H9 (cell line): ENCODE measurements around the gene PJVK. TPM values are rescaled to one million over a fixed set of nuclear protein-coding genes. Genes with fewer than 3 reads are reported as not detected.

Source experiments
- DNase-seq: peaks from one replicate; pipeline ENCODE4 v3.0.0-alpha.2; 2017
- H2AFZ ChIP-seq: one replicate; pipeline ENCODE4 v1.6.1; 2013; ENCODE audit warnings: mild to moderate bottlenecking, low read length, control low read depth, moderate library complexity
- H2AK5ac ChIP-seq: 2 replicates; pipeline ENCODE4 v1.6.1; 2013; ENCODE audit warnings: low read length, control low read depth, mixed read lengths; ENCODE audit not compliant: insufficient read length
- H2BK120ac ChIP-seq: one replicate; pipeline ENCODE4 v1.6.1; 2013; ENCODE audit warnings: low read depth, mild to moderate bottlenecking, low read length, control low read depth, inconsistent platforms; ENCODE audit not compliant: poor library complexity, severe bottlenecking
- H2BK12ac ChIP-seq: 2 replicates; pipeline ENCODE4 v1.6.1; 2013; ENCODE audit warnings: low read length, control low read depth, mixed read lengths, low read depth; ENCODE audit not compliant: insufficient read length
- H2BK15ac ChIP-seq: 2 replicates; pipeline ENCODE4 v1.6.1; 2013; ENCODE audit warnings: low read depth, low read length, control low read depth
- H2BK20ac ChIP-seq: one replicate; pipeline ENCODE4 v1.6.1; 2013; ENCODE audit warnings: low read depth, mild to moderate bottlenecking, low read length, control low read depth, inconsistent platforms; ENCODE audit not compliant: poor library complexity, severe bottlenecking
- H2BK5ac ChIP-seq: 2 replicates; pipeline ENCODE4 v1.6.1; 2013; ENCODE audit warnings: low read length, control low read depth, mixed read lengths; ENCODE audit not compliant: insufficient read length
- H3K14ac ChIP-seq: 2 replicates; pipeline ENCODE4 v1.6.1; 2013; ENCODE audit warnings: low read length, control low read depth; ENCODE audit not compliant: insufficient read depth
- H3K18ac ChIP-seq: 2 replicates; pipeline ENCODE4 v1.6.1; 2013; ENCODE audit warnings: low read depth, mild to moderate bottlenecking, mixed read lengths, low read length, control low read depth; ENCODE audit not compliant: insufficient read length
- H3K23ac ChIP-seq: 2 replicates; pipeline ENCODE4 v1.6.1; 2013; ENCODE audit warnings: low read length, control low read depth, mixed read lengths, low read depth; ENCODE audit not compliant: insufficient read length
- H3K23me2 ChIP-seq: 2 replicates; pipeline ENCODE4 v1.6.1; 2013; ENCODE audit warnings: low read depth, mild to moderate bottlenecking, mixed read lengths, low read length, control low read depth; ENCODE audit not compliant: insufficient read length, poor library complexity, severe bottlenecking
- H3K27ac ChIP-seq: 2 replicates; pipeline ENCODE4 v1.5.1; 2013; ENCODE audit warnings: low read length, control low read depth, mixed read lengths, low read depth; ENCODE audit not compliant: insufficient read length
- H3K27me3 ChIP-seq: 2 replicates; pipeline ENCODE4 v1.6.1; 2013; ENCODE audit warnings: low read length, control low read depth, inconsistent platforms; ENCODE audit not compliant: insufficient read depth
- H3K4ac ChIP-seq: 2 replicates; pipeline ENCODE4 v1.6.1; 2013; ENCODE audit warnings: low read depth, mild to moderate bottlenecking, control low read depth, inconsistent platforms, low read length, moderate library complexity
- H3K4me1 ChIP-seq: 2 replicates; pipeline ENCODE4 v1.6.1; 2013; ENCODE audit warnings: low read length, control low read depth, inconsistent platforms; ENCODE audit not compliant: insufficient read depth
- H3K4me2 ChIP-seq: 2 replicates; pipeline ENCODE4 v1.6.1; 2013; ENCODE audit warnings: low read length, control low read depth, mixed read lengths; ENCODE audit not compliant: insufficient read length, insufficient read depth
- H3K56ac ChIP-seq: 2 replicates; pipeline ENCODE4 v1.6.1; 2013; ENCODE audit warnings: low read depth, mild to moderate bottlenecking, mixed read lengths, low read length, control low read depth; ENCODE audit not compliant: insufficient read length
- H3K79me1 ChIP-seq: 2 replicates; pipeline ENCODE4 v1.6.1; 2013; ENCODE audit warnings: low read depth, mild to moderate bottlenecking, moderate library complexity, low read length, control low read depth, inconsistent platforms; ENCODE audit not compliant: insufficient read depth, poor library complexity, severe bottlenecking
- H3K79me2 ChIP-seq: 2 replicates; pipeline ENCODE4 v1.6.1; 2013; ENCODE audit warnings: low read length, control low read depth, inconsistent platforms; ENCODE audit not compliant: insufficient read depth
- H3K9ac ChIP-seq: 2 replicates; pipeline ENCODE4 v1.6.1; 2013; ENCODE audit warnings: low read length, control low read depth, mixed read lengths; ENCODE audit not compliant: insufficient read length; ENCODE audit errors: extremely low read depth
- H3K9me3 ChIP-seq: one replicate; pipeline ENCODE4 v1.6.1; 2013; ENCODE audit warnings: low read depth, low read length, inconsistent platforms; ENCODE audit not compliant: control insufficient read depth
- H3T11ph ChIP-seq: one replicate; pipeline ENCODE4 v1.6.1; 2013; ENCODE audit warnings: mild to moderate bottlenecking, low read length, control low read depth, inconsistent platforms
- H4K20me1 ChIP-seq: one replicate; pipeline ENCODE4 v1.6.1; 2013; ENCODE audit not compliant: control insufficient read depth, insufficient read length, insufficient read depth
- H4K5ac ChIP-seq: 2 replicates; pipeline ENCODE4 v1.6.1; 2013; ENCODE audit warnings: low read depth, mild to moderate bottlenecking, mixed read lengths, low read length, control low read depth; ENCODE audit not compliant: insufficient read length
- H4K8ac ChIP-seq: replicated peaks from 2 replicates; pipeline ENCODE4 v1.6.1; 2013; ENCODE audit warnings: low read length, control low read depth, mixed read lengths, low read depth; ENCODE audit not compliant: insufficient read length
- H4K91ac ChIP-seq: 2 replicates; pipeline ENCODE4 v1.6.1; 2013; ENCODE audit warnings: low read depth, mild to moderate bottlenecking, moderate library complexity, mixed read lengths, low read length, control low read depth; ENCODE audit not compliant: insufficient read length
- H3K27ac Mint-ChIP-seq, 3 experiments: 2 replicates in 2 of 3; 3 replicates in 1 of 3; pipeline ENCODE4 v1.8.0; 2020 to 2021; ENCODE audit warnings: mixed read lengths in 3 of 3, mild to moderate bottlenecking in 1 of 3, moderate library complexity in 1 of 3
- H3K27me3 Mint-ChIP-seq: 2 replicates; pipeline ENCODE4 v1.8.0; 2021; ENCODE audit warnings: low read depth, mild to moderate bottlenecking, moderate library complexity, mixed read lengths
- H3K36me3 Mint-ChIP-seq, 3 experiments: 2 replicates in 2 of 3; 3 replicates in 1 of 3; pipeline ENCODE4 v1.8.0; 2020 to 2021; ENCODE audit warnings: low read depth in 3 of 3, mixed read lengths in 3 of 3; ENCODE audit not compliant: insufficient read depth in 1 of 3
- H3K4me1 Mint-ChIP-seq, 2 experiments: 2 replicates each; pipeline ENCODE4 v1.8.0; 2020; ENCODE audit warnings: mixed read lengths in 2 of 2
- H3K4me3 Mint-ChIP-seq, 2 experiments: 2 replicates in 1 of 2; 3 replicates in 1 of 2; pipeline ENCODE4 v1.8.0; 2020 to 2021; ENCODE audit warnings: mild to moderate bottlenecking in 2 of 2, mixed read lengths in 2 of 2, moderate library complexity in 1 of 2
- H3K9me3 Mint-ChIP-seq, 2 experiments: 2 replicates in 1 of 2; 3 replicates in 1 of 2; pipeline ENCODE4 v1.8.0; 2020; ENCODE audit warnings: mild to moderate bottlenecking in 2 of 2, mixed read lengths in 2 of 2, moderate library complexity in 1 of 2
- WGBS: extraction: QIAGEN DNeasy Blood & Tissue Kit; methylation state at CpG from one replicate; pipeline ENCODE4 v1.1.7; 2013; ENCODE audit warnings: missing lambda C conversion rate, low lambda C conversion rate, mixed read lengths; ENCODE audit not compliant: insufficient read length; ENCODE audit errors: extremely low coverage; 5-methylcytosine and 5-hydroxymethylcytosine counted together
- total RNA-seq: library from RNA; stranded (reverse); gene quantifications from 2 replicates; pipeline ENCODE4 v1.2.1, GENCODE V29; 2021
- TF ChIP-seq, protein P1 (sequence below): fragments of 200-600 bp; sonication (generic); conservative IDR thresholded peaks from 3 replicates; pipeline ENCODE4 v1.8.0; 2021; ENCODE audit warnings: antibody characterized with exemption, mild to moderate bottlenecking

PJVK gene
- total RNA-seq, 1 experiment from 2014 or later: 4.7 TPM

DNA sequence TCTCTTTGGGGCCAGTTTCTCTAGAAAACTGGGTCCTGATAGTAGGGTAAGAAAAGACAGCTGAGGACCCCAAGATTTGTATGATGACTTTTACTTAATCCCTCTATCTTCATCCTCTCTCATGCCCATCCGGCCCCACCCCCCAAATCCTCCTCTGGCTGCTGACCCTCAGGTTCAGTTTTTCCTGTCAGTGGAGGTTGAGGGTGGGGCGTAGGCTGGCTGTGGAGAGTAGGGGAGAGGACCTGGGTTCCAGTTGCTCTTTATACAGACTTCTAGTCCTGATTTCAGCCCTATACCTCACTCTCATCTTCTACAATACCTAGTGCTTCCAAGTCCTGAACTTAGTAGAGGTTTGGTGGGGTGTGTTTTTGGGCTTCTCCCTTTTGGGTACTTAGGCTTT lies 57.5 kb downstream of the PJVK start:
- DNase-seq: no peak
- H3K4me3 Mint-ChIP-seq: no peak overlapping the region
- no peaks in the 10 kb centered on the region for H3K79me2 ChIP-seq
- H2BK12ac ChIP-seq: no peak overlapping the region
- no peak overlapping the region for H2AFZ ChIP-seq
- H3K9me3 ChIP-seq: no peaks in the 10 kb centered on the region
- H3K4me1 ChIP-seq: no peaks in the 10 kb centered on the region
- no peak overlapping the region for H3K9ac ChIP-seq
- H3K56ac ChIP-seq: no peak overlapping the region
- H3K9me3 Mint-ChIP-seq: no peaks in the 10 kb centered on the region
- H3K18ac ChIP-seq: no peak overlapping the region
- no peak overlapping the region for H2BK20ac ChIP-seq
- no peak overlapping the region for H4K91ac ChIP-seq
- H4K8ac ChIP-seq: no peak overlapping the region
- peaks cover 0 to 4% (median 0%) of the 10 kb centered on the region in 3 experiments; a peak in 2 of 7 replicates for H3K36me3 Mint-ChIP-seq
- H3K23ac ChIP-seq: no peak overlapping the region
- H2AK5ac ChIP-seq: no peak overlapping the region
- H3K4me1 Mint-ChIP-seq: peaks cover 19 to 22% of the 10 kb centered on the region in 2 experiments
- no peak overlapping the region for H2BK5ac ChIP-seq
- H3K79me1 ChIP-seq: no peaks in the 10 kb centered on the region
- H3K4me2 ChIP-seq: no peak overlapping the region
- H2BK120ac ChIP-seq: no peak overlapping the region
- no peak overlapping the region for H2BK15ac ChIP-seq
- H4K5ac ChIP-seq: no peak overlapping the region
- H3K23me2 ChIP-seq: no peaks in the 10 kb centered on the region
- H3K27me3 ChIP-seq: no peaks in the 10 kb centered on the region
- no peak overlapping the region for H3T11ph ChIP-seq
- WGBS: no CpG with 5 or more reads among the region's 2 CpGs
- no peak overlapping the region for H3K14ac ChIP-seq
- no peaks in the 10 kb centered on the region for H3K27me3 Mint-ChIP-seq
- no peak overlapping the region for H3K27ac ChIP-seq
- H3K4ac ChIP-seq: no peak overlapping the region
- no peaks in the 10 kb centered on the region for H4K20me1 ChIP-seq
- TF ChIP-seq, protein P1, sequence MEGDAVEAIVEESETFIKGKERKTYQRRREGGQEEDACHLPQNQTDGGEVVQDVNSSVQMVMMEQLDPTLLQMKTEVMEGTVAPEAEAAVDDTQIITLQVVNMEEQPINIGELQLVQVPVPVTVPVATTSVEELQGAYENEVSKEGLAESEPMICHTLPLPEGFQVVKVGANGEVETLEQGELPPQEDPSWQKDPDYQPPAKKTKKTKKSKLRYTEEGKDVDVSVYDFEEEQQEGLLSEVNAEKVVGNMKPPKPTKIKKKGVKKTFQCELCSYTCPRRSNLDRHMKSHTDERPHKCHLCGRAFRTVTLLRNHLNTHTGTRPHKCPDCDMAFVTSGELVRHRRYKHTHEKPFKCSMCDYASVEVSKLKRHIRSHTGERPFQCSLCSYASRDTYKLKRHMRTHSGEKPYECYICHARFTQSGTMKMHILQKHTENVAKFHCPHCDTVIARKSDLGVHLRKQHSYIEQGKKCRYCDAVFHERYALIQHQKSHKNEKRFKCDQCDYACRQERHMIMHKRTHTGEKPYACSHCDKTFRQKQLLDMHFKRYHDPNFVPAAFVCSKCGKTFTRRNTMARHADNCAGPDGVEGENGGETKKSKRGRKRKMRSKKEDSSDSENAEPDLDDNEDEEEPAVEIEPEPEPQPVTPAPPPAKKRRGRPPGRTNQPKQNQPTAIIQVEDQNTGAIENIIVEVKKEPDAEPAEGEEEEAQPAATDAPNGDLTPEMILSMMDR: no peak
- no peak overlapping the region for H3K27ac Mint-ChIP-seq
